ENCODE data around the gene BROX.

Gene BROX

GRCh38 chr1:222697826-222698225 lies 14.5 kb upstream of the BROX start:
- Histone ChIP-seq H2BK5ac (ENCODE audit: low read depth, low read length, poor library complexity, severe bottlenecking) (no peak overlapping the region), H3K4me2 (ENCODE audit: low read length, poor library complexity, severe bottlenecking) (no peak overlapping the region), H3K18ac (ENCODE audit: low read depth in 1 of 2, low read length in 2 of 2) (no peak overlapping the region), H3K27ac (ENCODE audit: low read length, poor library complexity, severe bottlenecking) (no peak overlapping the region), H4K8ac (ENCODE audit: low read length) (no peak overlapping the region), H3K4me3 (ENCODE audit: insufficient read depth in 1 of 2, low read depth in 1 of 2, low read length in 2 of 2) (no peak overlapping the region), H4K91ac (ENCODE audit: low read length) (no peak overlapping the region), H3K9me3 (ENCODE audit: control insufficient read depth, low read length) (no peaks in the 10 kb centered on the region), H2AFZ (ENCODE audit: low read depth, low read length) (no peak overlapping the region), H3K27me3 (ENCODE audit: control insufficient read depth in 1 of 2, insufficient read depth in 1 of 2, low read length in 2 of 2) (no peaks in the 10 kb centered on the region), H3K79me1 (replicated peaks; ENCODE audit: low read length, poor library complexity, severe bottlenecking) (peaks cover 14% of the 10 kb centered on the region), H3K4me1 (ENCODE audit: control insufficient read depth, insufficient read depth, low read depth, low read length) (no peaks in the 10 kb centered on the region), H3K14ac (ENCODE audit: low read length in 2 of 2) (no peak overlapping the region), H2BK12ac (ENCODE audit: low read length in 2 of 2) (no peak overlapping the region), H3K36me3 (ENCODE audit: control insufficient read depth in 1 of 2, insufficient read depth in 2 of 2, low read depth in 1 of 2, low read length in 2 of 2) (peaks cover 11 to 66% of the 10 kb centered on the region in 2 experiments), H3K4ac (ENCODE audit: low read depth in 1 of 2, low read length in 2 of 2) (no peak overlapping the region), H3K23ac (ENCODE audit: low read length in 2 of 2) (no peak overlapping the region), H2BK15ac (ENCODE audit: low read depth, poor library complexity, severe bottlenecking) (no peak overlapping the region), H3K9ac (ENCODE audit: low read length) (peak overlapping the region; percentile 71), H2BK120ac (ENCODE audit: low read depth, low read length) (no peak overlapping the region), H2AK5ac (ENCODE audit: low read length, severe bottlenecking) (no peak overlapping the region)
- 100% methylated on average over 1 of the region's 2 CpGs for WGBS
- DNase-seq, result no peak

GRCh38 chr1:222702210-222702609 lies 10.2 kb upstream of the BROX start:
- Histone ChIP-seq H4K8ac (ENCODE audit: low read length) (no peak overlapping the region), H2AFZ (ENCODE audit: low read depth, low read length) (no peak overlapping the region), H2BK120ac (ENCODE audit: low read depth, low read length) (no peak overlapping the region), H3K9me3 (ENCODE audit: control insufficient read depth, low read length) (peaks cover 4% of the 10 kb centered on the region), H3K4me1 (ENCODE audit: control insufficient read depth, insufficient read depth, low read depth, low read length) (no peaks in the 10 kb centered on the region), H2BK5ac (ENCODE audit: low read depth, low read length, poor library complexity, severe bottlenecking) (no peak overlapping the region), H2BK12ac (ENCODE audit: low read length in 2 of 2) (no peak overlapping the region), H3K4ac (ENCODE audit: low read depth in 1 of 2, low read length in 2 of 2) (no peak overlapping the region), H3K9ac (ENCODE audit: low read length) (no peak overlapping the region), H3K27me3 (ENCODE audit: control insufficient read depth in 1 of 2, insufficient read depth in 1 of 2, low read length in 2 of 2) (no peaks in the 10 kb centered on the region), H2AK5ac (ENCODE audit: low read length, severe bottlenecking) (no peak overlapping the region), H3K4me3 (ENCODE audit: insufficient read depth in 1 of 2, low read depth in 1 of 2, low read length in 2 of 2) (no peak overlapping the region), H3K23ac (ENCODE audit: low read length in 2 of 2) (no peak overlapping the region), H3K27ac (ENCODE audit: low read length, poor library complexity, severe bottlenecking) (no peak overlapping the region), H3K18ac (ENCODE audit: low read depth in 1 of 2, low read length in 2 of 2) (no peak overlapping the region), H2BK15ac (ENCODE audit: low read depth, poor library complexity, severe bottlenecking) (no peak overlapping the region), H4K91ac (ENCODE audit: low read length) (no peak overlapping the region), H3K79me1 (replicated peaks; ENCODE audit: low read length, poor library complexity, severe bottlenecking) (peaks cover 12% of the 10 kb centered on the region), H3K14ac (ENCODE audit: low read length in 2 of 2) (no peak overlapping the region), H3K4me2 (ENCODE audit: low read length, poor library complexity, severe bottlenecking) (no peak overlapping the region), H3K36me3 (ENCODE audit: control insufficient read depth in 1 of 2, insufficient read depth in 2 of 2, low read depth in 1 of 2, low read length in 2 of 2) (peaks cover 9 to 53% of the 10 kb centered on the region in 2 experiments)
- DNase-seq, result no peak
- WGBS, result 100% methylated on average over 3 of the region's 4 CpGs

GRCh38 chr1:222704260-222704659 lies 8.1 kb upstream of the BROX start:
- Histone ChIP-seq H2BK120ac (ENCODE audit: low read depth, low read length) (no peak overlapping the region), H2AFZ (ENCODE audit: low read depth, low read length) (no peak overlapping the region)
- no CpG with 5 or more reads among the region's 1 CpG for WGBS

GRCh38 chr1:222706815-222707214 lies 5.5 kb upstream of the BROX start:
- Histone ChIP-seq H2BK120ac (ENCODE audit: low read depth, low read length) (no peak overlapping the region), H2AFZ (ENCODE audit: low read depth, low read length) (no peak overlapping the region), H4K8ac (ENCODE audit: low read length) (no peak overlapping the region), H2BK12ac (ENCODE audit: low read length in 2 of 2) (no peak overlapping the region), H3K18ac (ENCODE audit: low read depth in 1 of 2, low read length in 2 of 2) (no peak overlapping the region), H3K9me3 (ENCODE audit: control insufficient read depth, low read length) (peaks cover 4% of the 10 kb centered on the region), H3K4me3 (ENCODE audit: insufficient read depth in 1 of 2, low read depth in 1 of 2, low read length in 2 of 2) (no peak overlapping the region), H3K4ac (ENCODE audit: low read depth in 1 of 2, low read length in 2 of 2) (no peak overlapping the region), H2BK15ac (ENCODE audit: low read depth, poor library complexity, severe bottlenecking) (no peak overlapping the region), H2BK5ac (ENCODE audit: low read depth, low read length, poor library complexity, severe bottlenecking) (no peak overlapping the region), H3K23ac (ENCODE audit: low read length in 2 of 2) (no peak overlapping the region), H3K27ac (ENCODE audit: low read length, poor library complexity, severe bottlenecking) (no peak overlapping the region), H3K27me3 (ENCODE audit: control insufficient read depth in 1 of 2, insufficient read depth in 1 of 2, low read length in 2 of 2) (no peaks in the 10 kb centered on the region), H3K4me2 (ENCODE audit: low read length, poor library complexity, severe bottlenecking) (no peak overlapping the region), H3K4me1 (ENCODE audit: control insufficient read depth, insufficient read depth, low read depth, low read length) (no peaks in the 10 kb centered on the region), H3K14ac (ENCODE audit: low read length in 2 of 2) (no peak overlapping the region), H3K79me1 (replicated peaks; ENCODE audit: low read length, poor library complexity, severe bottlenecking) (peaks cover 3% of the 10 kb centered on the region), H2AK5ac (ENCODE audit: low read length, severe bottlenecking) (no peak overlapping the region), H3K36me3 (ENCODE audit: control insufficient read depth in 1 of 2, insufficient read depth in 2 of 2, low read depth in 1 of 2, low read length in 2 of 2) (peaks cover 3 to 41% of the 10 kb centered on the region in 2 experiments), H4K91ac (ENCODE audit: low read length) (no peak overlapping the region), H3K9ac (ENCODE audit: low read length) (no peak overlapping the region)
- DNase-seq, result no peak
- WGBS, result 89% methylated on average over 1 of the region's 4 CpGs

More at GRCh38 chr1:222704260-222704659, 8.1 kb upstream of the BROX start:
- Histone ChIP-seq H4K8ac (ENCODE audit: low read length) (no peak overlapping the region), H3K9ac (ENCODE audit: low read length) (no peak overlapping the region), H2BK15ac (ENCODE audit: low read depth, poor library complexity, severe bottlenecking) (no peak overlapping the region), H2BK12ac (ENCODE audit: low read length in 2 of 2) (no peak overlapping the region), H3K36me3 (ENCODE audit: control insufficient read depth in 1 of 2, insufficient read depth in 2 of 2, low read depth in 1 of 2, low read length in 2 of 2) (peaks cover 6 to 55% of the 10 kb centered on the region in 2 experiments), H2AK5ac (ENCODE audit: low read length, severe bottlenecking) (no peak overlapping the region), H3K4ac (ENCODE audit: low read depth in 1 of 2, low read length in 2 of 2) (no peak overlapping the region), H3K14ac (ENCODE audit: low read length in 2 of 2) (no peak overlapping the region), H4K91ac (ENCODE audit: low read length) (no peak overlapping the region), H3K27me3 (ENCODE audit: control insufficient read depth in 1 of 2, insufficient read depth in 1 of 2, low read length in 2 of 2) (no peaks in the 10 kb centered on the region), H2BK5ac (ENCODE audit: low read depth, low read length, poor library complexity, severe bottlenecking) (no peak overlapping the region), H3K4me2 (ENCODE audit: low read length, poor library complexity, severe bottlenecking) (no peak overlapping the region), H3K79me1 (replicated peaks; ENCODE audit: low read length, poor library complexity, severe bottlenecking) (peaks cover 8% of the 10 kb centered on the region), H3K18ac (ENCODE audit: low read depth in 1 of 2, low read length in 2 of 2) (no peak overlapping the region), H3K23ac (ENCODE audit: low read length in 2 of 2) (no peak overlapping the region), H3K4me3 (ENCODE audit: insufficient read depth in 1 of 2, low read depth in 1 of 2, low read length in 2 of 2) (no peak overlapping the region), H3K9me3 (ENCODE audit: control insufficient read depth, low read length) (peaks cover 4% of the 10 kb centered on the region), H3K4me1 (ENCODE audit: control insufficient read depth, insufficient read depth, low read depth, low read length) (no peaks in the 10 kb centered on the region), H3K27ac (ENCODE audit: low read length, poor library complexity, severe bottlenecking) (no peak overlapping the region)
- DNase-seq, result no peak

Measured in mesenchymal stem cell (in vitro differentiated cells and primary cell).